ENCODE results near the gene ABTB1. TPM values are rescaled to one million over a fixed set of nuclear protein-coding genes. Genes with fewer than 3 reads are reported as not detected.
"Not testable (repeated sequence)": the region's sequence is repeated elsewhere in the genome, so short reads cannot be mapped to it uniquely, and the experiment has no call there.

Gene ABTB1
- total RNA-seq, 1 experiment from 2014 or later, result 10.1 TPM

DNA sequence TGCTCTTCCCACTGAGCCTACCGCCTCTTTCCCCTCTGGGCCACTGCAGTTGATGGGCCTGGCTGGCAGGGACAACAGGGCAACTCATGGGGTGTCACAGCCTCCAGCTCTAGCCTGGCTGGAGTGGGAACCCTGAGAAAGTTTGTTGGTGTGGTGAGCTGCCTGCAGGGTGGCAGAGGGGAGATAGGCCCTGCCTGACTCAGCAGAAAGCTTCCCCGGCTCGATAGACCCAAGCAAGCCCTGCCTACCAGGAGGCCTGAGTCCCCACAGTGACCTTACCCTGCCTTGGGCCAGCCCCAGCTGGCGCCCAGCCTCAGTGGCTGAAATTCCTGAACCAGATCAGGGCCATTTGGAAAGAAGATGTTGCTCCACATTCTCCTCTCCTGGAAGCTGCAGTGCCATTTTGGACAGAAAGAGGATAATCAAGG is 29.4 kb downstream of the ABTB1 start:
- DNase-seq (ENCODE audit: low spot score), result no peak

DNA sequence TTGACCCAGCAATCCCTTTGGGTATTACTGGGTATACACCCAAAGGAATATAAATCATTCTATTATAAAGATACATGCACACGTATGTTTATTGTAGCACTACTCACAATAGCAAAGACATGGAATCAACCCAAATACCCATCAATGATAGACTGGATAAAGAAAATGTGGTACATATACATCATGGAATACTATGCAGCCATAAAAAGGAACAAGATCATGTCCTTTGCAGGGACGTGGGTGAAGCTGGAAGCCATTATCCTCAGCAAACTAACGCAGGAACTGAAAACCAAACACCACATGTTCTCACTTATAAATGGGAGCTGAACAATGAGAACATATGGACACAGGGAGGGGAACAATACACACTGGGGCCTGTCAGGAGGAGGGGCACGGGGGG is 32.1 kb downstream of the ABTB1 start:
- not testable (repeated sequence) for DNase-seq (ENCODE audit: low spot score)

DNA sequence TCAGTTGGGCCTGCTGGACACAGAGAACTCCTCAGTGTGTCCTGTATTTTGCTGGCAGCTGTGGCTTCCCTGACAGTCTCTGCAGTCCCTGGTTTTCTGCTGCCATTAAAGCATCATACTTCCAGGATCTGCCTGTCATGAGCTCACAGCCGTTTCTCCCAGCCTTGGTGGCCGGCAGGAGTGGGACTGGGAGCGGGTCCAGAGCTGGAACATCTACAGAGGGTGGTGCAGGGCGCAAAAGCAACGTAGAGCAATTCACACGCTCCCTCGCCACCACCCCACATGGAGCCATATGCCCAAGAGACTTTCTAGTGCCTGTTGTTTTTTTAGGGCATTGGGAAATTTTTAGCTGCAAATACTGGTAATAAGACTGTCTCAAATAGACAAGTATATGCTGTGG is 33.6 kb downstream of the ABTB1 start:
- no peak for DNase-seq (ENCODE audit: low spot score)

DNA sequence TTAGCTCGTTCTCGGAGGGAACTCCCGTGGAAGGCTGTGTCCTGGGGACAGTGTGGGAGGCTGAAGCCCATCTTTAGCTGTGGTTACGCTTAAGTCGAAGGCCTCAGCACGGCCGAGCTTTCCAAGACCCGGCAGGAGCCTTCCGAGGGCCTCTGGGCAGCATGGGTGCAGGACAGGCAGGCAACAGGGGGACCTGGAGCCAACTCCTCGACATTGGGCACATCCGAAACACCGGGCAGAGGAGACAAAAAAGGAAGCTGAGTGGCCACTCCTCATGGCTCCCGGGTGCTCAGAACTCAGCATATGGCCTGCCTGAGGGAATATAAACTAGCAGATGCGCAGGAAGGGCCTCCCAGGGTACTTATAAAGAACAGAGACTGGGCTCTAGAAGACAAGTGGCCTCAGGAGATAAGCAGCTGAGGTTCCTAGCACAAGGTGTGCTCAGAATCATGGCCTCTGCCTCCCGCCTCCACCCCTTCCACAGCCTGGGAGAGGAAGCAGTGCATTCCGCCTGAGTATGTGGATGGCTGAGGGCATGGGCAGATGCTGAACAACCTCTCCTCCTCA is 34.1 kb downstream of the ABTB1 start:
- DNase-seq (ENCODE audit: low spot score), result no peak

DNA sequence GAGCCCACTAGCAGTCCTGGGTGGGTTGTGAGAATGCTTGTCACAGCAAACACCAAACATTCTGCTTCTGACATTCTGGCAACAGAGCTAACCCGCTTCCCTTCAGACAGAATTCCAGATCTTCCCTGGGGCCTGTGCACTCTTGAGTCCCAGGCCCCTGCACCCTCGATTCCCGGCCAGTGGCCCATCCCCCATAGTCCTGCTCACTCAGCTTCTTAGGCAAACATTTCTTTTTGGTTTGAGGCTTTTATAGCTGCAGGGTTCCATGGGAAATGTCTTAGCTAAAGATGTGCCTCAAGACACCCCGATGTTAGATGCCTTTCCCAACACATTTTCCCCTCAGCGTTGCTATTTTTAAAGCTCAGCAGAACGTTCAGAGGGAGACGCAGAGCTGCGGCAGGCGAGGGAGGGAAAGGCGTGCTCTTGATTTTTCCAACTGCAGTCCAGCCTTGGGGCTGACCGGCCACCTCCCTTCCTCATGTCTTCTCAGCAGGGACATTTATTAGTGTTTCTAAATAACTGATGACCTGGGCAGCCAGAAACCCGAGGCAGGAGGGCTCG is 35.2 kb downstream of the ABTB1 start:
- no peak for DNase-seq (ENCODE audit: low spot score)

DNA sequence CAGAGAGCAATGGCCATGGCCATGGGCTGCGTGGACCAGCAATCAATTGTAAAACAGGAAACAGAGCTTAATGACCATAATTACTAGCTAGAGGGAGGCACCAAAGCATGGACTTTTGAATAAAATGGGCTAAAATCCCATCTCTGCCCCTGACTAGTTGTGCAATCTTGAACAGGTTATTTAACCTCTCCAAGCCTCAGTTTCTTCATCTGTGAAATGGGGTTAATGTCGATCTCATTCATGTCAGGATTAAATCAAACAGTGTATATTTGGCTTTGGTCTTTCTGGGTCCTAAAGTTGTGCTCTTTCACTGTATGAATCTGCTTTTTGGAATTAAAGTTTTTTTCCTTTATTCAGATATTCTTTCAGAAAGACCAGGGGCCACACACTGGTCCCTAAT is 36.1 kb downstream of the ABTB1 start:
- no peak for DNase-seq (ENCODE audit: low spot score)

DNA sequence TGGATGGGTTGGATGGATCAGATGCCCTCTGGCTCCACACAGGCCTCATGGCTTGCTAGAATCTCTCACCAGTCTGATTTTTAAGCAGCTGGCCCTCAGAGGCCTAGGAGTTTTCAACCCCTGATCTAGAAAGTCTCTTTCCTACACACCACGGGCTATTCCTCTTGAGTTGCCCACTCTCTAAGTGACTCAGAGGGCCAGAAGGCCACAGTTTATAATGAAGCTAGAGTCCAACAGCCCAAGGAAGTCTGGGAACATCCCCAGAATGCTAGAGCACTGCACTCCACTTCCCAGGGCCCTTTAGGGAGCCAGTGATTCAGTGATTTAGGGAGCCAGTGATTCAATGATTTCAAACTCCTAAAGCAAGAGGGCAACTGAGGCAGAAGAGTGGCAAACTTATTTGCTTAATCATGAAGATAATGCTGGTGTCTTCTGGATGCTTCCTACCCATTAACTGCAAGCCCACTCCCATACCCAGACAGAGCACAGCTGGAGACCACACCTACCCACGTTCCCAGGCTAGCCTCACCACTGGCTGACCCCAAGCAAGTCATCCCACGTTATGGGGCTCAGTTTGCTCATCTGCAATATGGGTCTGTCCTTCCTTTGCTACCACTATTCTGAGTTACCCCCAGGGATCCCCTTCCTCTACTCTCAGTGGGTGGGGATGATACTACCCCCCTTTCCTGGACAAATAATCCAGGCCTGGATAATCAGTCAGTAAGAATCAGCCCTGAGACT is 36.7 kb downstream of the ABTB1 start:
- no peak for DNase-seq (ENCODE audit: low spot score)

DNA sequence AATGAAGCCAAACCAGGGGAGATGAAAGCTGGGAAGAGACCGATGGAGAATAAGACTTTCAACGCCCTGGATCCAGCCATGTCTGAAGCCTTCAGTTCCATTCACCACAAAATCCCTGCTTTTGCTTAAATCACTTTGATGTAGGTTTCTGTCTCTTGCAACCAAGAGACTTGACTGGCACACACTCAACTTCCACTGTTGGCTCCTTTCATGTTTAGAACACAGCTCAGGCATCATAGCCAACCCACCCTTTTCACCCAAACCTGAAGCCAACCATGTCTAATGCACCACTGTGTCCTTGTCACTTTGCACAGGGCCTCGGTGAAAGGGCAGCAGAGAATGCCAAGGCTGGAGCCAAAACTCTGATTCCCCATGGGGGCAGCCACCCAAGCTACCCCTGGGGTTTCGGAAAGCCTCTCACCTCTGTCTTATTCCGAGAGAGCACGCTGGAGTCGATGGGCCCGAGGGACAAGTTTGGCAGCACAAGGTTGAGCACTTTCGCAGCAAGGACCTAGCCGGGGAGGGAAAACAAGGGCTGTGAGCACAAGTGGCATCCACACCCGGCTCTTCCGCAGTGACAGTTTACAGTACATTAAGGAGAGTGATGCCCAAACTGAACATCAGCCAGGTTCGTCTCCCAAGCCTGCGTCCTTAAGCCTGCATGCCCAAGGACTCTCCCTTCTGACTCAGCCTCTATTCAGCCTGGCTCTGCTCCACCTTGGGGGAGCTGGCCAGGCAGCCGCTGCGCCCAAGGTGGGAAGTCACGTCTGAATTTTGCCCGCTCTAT is 37.6 kb downstream of the ABTB1 start:
- no peak for DNase-seq (ENCODE audit: low spot score)

DNA sequence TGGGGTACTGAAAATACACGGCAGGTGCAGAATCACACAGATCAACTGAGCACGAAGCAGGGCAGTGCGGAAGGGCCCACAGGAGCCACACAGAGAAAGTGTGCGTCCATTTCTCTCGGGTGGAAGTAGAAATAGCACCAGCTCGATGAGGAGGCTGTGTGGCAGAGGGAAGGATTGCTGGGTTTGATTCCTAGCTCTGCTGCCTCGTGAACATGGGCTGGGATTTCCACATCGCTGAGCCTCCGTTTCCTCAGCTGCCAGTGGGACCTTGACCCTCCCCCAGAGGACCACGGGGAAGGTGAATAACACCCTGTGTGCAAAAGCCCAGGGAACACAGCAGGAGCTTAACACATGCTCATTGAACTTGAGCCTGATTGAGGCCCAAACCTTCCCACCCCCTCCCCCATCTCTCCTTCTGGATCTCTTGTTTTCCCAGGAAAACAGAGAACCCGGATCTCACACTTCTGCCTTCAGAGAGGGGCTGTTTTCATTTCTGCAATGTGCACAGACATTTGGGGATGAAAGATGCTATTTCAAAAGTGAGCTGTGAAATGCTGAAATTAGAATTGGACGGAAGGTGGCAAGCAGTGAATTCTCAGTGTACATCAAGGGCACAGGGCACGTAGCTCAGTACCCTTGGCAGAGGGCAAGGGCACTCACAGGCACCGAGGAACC is 38.4 kb downstream of the ABTB1 start:
- no peak for DNase-seq (ENCODE audit: low spot score)

DNA sequence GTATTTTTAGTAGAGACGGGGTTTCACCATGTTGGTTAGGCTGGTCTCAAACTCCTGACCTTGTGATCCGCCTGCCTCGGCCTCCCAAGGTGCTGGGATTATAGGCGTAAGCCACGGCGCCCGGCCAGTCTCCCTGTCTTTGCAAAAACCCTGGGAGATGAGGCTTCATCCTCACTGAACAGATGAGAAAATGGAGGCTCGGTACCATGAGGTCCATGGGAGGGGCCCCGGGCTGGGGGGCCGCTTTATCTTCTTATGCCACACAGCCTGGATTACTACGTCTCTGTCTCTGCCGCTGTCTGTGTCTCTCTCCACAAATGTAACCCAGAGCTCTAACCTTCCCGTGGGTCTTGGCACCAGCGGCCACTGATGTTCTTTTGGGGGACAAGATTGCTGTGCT is 39.1 kb downstream of the ABTB1 start:
- DNase-seq (ENCODE audit: low spot score), result no peak

DNA sequence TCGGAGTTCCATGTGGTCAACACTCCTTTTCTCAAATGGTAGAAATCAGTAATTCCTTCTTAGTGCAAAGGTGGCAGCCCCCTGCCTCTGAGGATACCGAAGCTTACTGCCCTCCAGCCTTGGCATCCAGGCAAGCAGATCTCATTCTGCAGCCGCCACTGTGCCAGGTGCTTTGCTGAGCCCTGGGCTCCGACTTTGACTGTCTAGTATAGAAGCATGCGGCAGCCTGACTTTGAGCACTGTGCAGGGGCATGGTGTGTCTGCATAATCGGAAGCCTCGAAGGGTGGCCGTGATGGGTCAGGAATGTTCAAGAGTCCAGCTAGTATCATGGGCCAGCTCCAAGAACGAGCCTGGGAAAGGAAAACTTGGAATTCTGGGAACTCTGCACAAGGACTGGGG is 39.7 kb downstream of the ABTB1 start:
- DNase-seq (ENCODE audit: low spot score), result no peak

DNA sequence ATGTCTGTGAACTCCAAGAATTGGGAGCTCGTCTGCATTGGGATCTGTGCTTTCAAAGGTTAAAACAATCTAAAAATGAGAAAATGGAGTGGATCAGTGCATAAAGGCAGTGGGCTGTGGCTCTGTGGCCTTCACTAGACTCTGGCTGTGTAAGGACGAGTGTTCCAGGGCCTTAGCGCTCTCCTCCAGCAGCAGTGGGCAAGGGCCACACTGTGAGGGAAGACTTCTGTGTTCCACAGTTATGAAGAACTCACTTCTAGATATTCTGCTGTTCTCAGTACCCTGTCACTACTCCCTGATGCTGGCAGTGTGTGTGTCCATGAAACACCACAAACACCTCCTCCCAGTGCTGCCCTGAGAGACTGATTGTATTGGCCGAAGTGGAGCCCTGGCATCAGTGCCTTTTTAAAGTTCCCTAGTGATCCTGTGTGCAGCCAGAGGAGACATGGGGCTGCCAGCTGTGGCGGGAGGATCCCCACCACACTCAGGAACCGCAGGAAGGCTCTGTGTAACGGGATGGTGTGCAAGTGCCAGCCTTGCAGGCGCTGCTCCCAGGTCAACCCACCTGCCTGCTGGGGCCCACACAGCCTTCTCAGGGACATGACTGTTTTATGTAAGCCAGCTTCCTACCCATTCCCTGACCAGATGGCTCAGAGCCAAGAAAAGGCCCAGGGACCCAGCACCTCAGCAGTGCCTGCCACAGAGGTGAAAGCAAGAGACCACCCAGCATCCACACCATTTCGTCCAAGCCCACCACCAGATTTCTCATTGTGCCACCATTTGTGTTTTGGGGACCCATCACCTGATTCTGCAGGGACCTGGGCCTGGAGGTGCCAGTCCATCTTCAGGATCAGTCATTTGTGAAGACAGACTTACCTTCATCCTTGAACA is 40.4 kb downstream of the ABTB1 start:
- no peak for DNase-seq (ENCODE audit: low spot score)

DNA sequence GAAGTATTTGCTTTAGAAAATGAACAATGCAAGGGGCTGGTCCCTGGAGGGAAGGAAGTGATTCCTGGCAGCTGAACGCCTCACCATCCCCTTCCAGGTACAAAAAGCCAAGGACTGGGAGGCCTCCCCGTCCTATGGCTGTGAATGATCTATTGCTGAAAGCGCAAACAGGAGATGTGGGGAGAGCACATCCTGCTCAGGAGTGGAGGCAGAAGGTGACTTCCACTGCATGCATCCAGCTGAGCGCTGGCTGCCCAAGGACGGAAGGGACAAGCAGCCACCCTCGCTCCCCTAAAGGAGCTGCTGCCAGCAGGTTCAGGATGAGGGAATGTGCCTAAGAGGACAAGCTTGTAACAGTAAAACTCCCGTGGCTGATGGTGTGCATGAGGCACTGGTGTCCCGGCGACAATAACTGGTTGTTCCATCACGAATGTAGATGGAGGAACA is 41.4 kb downstream of the ABTB1 start:
- no peak for DNase-seq (ENCODE audit: low spot score)

DNA sequence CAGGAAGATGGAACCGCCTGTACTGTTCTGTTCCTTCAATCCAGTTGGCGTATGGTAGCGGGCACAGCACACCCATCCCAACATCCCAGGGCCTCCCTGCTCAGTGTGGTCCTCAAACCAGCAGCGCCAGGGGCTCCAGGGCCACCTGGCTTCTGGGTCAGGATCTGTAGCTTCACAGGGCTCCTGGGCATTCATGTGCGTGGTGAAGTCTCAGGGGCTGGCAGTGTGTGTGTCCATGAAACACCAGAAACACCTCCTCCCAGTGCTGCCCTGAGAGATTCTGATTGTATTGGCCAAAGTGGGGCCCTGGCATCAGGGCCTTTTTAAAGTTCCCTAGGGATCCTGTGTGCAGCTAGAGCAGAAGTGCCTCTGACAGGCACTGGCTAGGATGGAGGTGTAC is 42.1 kb downstream of the ABTB1 start:
- DNase-seq (ENCODE audit: low spot score), result no peak

DNA sequence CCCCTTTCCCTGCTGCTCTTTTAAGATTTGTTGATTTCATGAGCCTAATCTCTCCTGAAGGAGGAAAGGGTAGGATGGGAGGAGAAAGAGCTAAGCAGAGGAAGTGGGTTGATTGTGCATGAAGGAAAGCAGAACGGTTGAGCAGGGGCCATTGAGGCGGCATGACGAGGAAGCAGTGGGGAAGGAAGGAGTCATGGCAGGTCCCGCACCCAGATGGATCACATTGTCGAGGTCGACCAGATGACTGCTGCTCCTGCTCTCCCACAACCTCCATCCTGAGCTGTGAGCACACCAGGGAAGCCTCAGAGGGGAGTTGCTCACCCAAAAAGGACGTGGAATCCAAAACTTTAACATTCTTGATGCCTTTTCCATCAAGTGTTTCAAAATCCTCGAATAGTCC is 42.8 kb downstream of the ABTB1 start:
- no peak for DNase-seq (ENCODE audit: low spot score)

DNA sequence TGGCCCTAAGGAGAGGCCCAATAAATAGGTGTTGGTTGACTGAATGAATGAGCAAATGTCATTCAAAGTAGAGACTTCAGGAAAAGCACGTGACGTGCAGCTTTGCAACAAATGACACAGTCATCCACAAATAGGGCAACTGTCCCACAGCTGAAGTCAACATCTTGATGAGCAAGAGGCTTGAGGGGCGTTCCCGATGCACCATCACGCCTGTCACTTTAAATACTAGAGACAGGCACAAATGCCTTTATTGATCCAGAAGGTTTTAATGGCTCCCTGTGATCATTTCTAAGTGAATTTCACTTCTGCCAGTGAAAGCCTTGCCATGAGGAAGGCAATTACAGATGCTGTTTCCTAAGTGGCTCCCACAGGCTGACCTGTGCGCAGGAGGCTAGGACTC is 43.6 kb downstream of the ABTB1 start:
- no peak for DNase-seq (ENCODE audit: low spot score)

DNA sequence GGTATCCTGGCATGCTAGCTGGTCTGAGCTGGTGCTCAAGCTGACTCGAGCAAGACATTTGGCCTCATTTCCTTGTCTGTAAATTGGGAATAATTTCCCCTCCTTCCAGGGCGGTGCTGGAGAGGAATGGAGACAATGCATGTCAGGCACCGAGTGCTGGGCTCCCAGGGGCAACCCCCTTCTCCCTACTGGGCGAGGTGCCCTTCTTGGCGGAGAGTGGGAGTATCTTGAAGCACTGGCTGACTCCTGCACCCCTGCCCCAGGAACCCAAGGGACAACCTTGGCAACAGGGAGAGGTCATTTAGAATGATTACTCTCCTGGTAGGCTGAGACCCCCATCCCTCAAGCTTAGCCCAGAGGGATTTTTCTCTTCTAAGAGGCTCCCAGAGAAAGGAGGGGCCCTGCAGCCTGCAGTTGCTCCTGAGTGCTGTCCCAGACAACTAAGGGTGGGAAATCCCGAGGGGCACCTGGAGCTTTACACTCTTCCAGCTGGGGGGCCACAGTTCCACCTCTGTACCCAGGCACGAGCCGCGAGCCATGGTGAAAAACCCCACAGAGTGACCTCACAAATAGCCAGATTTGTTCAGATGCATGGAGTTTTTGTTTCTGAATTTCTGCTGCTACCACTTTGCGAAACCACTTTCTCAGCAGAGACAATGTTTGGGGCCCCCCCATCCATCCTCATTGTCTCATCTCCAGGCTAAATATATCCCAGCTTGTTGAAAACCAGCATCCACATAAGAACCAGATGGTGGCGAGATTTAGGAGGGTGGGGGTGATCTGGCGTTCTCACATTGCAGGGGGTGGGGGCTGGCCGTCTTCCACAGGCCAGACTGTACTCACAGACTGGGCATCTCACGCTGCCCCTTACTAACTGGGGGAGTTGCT is 44.8 kb downstream of the ABTB1 start:
- no peak for DNase-seq (ENCODE audit: low spot score)

DNA sequence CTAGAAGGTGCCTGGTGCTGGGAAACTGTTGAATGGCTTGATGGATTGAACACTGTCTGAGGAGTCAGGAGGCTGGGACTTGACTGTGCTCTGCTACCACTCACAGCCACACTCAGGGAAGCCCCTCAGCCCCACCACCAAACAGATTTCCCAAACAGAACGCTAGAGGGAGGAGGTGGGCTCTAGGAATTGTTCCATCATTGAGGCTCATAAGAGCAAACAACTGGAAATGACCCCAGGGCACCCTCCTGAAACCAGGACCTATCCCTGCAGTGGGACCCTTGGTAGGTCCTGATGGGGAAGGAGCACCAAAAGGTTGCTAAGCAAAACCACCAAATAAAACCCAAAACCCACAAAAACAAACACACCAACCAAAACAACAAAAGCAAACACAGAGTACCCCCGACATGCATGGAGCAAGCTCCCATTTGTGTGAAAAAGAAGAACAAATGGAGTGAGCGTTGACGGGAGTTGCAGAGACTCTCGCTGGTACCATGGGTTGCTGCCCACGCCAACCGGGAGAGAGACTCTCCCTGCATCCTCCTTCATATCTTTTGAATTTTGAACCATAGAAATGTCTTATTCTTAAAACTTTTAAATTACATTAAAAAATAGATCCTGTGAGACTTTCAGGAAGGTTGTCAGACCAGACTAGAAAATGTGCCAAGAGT is 45.6 kb downstream of the ABTB1 start:
- DNase-seq (ENCODE audit: low spot score), result no peak

DNA sequence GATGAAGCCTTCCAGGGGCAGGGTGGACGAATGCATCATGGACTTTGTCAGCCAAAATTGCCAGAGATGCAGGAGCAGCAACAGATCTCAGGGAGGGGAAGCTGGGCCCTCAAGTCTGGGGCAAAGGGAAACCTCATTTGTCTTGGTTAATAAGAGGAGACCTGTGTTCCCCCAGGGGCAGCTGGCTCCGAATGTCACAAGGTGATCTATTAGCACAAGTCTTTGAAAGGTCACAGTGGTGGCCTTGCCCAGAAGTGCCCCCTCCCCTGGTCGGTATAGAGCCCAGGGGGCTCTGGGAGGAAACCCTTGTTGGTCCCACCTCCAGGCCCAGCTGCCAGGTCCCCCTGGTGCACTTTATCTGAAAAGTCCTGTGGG is 46.2 kb downstream of the ABTB1 start:
- no peak for DNase-seq (ENCODE audit: low spot score)

Measured in HT-29 (cell line).